GM18870 (cell line): Measurements from ENCODE around the gene DNMT3B.

Experiments
- ATAC-seq: cut with Tn5 transposase; IDR thresholded peaks from one replicate; pipeline ENCODE4 v1.9.1; 2021; ENCODE audit warnings: moderate library complexity; ENCODE audit not compliant: unreplicated experiment

DNMT3B gene

GRCh38 chr20:32849577-32849976, 87.4 kb downstream of the DNMT3B start:
- ATAC-seq = no peak

- ATAC-seq = no peak
These were observed 93.2 kb downstream of the DNMT3B start for GRCh38 chr20:32855387-32855786.

DNA sequence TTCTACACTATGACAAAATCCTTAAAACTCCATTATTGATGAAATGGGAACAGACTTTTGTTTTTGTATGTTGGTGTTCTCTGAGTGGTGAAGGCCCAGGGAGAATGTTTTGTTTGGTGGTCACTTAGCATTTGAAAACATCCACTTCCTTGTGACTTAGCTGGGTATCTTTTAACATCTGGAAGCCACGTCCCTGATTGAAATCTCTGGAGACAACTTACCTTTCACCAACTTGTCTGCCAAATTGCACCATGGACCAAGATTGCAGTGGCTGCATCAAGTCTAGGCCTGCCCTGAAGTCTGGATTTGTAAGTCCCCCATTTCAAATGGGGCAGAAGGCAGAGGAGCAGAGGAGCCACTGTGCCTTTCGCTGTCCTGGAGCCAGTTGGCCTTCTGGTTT, 96.0 kb downstream of the DNMT3B start:
- ATAC-seq = no peak
